PFSK-1 (cell line): ENCODE measurements around the gene SPOCD1.

ENCODE experiments used
- FOXP2 ChIP-seq: optimal IDR thresholded peaks from 2 replicates; pipeline ENCODE3; 2011; ENCODE audit warnings: borderline replicate concordance, control low read depth, inconsistent platforms; ENCODE audit not compliant: insufficient read depth; ENCODE audit errors: extremely low read length, extremely low read depth
- POLR2AphosphoS5 ChIP-seq: IDR thresholded peaks from 2 replicates; pipeline ENCODE4 v1.6.1; 2012; ENCODE audit warnings: low read depth, mild to moderate bottlenecking, control low read depth, low read length, moderate library complexity
- SIN3A ChIP-seq: IDR thresholded peaks from 2 replicates; pipeline ENCODE4 v1.6.1; 2012; ENCODE audit warnings: mild to moderate bottlenecking, low read length, moderate library complexity, borderline replicate concordance; ENCODE audit not compliant: insufficient read depth
- TAF1 ChIP-seq: IDR thresholded peaks from 2 replicates; pipeline ENCODE4 v1.6.1; 2012; ENCODE audit warnings: low read length, control low read depth, borderline replicate concordance; ENCODE audit not compliant: insufficient read depth
- TF ChIP-seq, protein P1 (sequence below), 2 experiments: IDR thresholded peaks; 2 replicates each; pipeline versions ENCODE4 v1.6.1 to v1.8.0; 2011 to 2012; ENCODE audit warnings: low read depth in 2 of 2, low read length in 2 of 2, control low read depth in 1 of 2, inconsistent platforms in 1 of 2, mild to moderate bottlenecking in 1 of 2, moderate library complexity in 1 of 2; ENCODE audit not compliant: insufficient read depth in 1 of 2

The SPOCD1 gene

DNA sequence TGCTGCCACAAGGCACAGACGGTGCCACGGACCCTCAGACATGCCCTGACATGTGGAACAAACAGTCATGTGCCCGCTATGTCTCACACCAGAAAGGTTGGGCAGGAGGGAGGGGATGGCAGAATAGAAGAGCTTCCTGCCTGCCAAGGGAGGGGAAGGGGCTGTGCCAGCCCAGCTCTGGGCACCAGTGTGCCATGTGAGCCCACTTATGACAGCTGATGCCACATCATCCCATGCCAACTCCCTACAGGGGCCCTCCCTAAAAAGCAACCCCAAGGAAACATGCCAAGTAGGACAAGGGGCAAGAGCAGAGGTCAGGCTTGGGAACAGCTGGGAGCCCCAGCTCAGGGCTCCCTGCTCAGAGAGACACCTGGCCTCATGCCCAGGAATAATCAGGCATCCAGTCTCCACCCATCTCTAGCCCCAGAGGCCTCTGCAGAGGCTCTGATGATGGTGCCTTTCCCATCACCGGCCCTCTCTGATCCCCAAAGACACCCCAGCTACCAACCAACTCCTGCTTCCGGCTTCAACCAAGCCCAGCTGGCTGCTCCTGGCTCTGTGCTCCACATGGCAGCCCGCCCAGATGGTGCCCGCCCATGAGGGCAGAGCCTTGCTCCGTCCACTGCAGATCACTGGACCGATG lies 62.0 kb downstream of the SPOCD1 start:
- no peak for TF ChIP-seq SIN3A
- no peak for TF ChIP-seq FOXP2
- TF ChIP-seq, protein P1, sequence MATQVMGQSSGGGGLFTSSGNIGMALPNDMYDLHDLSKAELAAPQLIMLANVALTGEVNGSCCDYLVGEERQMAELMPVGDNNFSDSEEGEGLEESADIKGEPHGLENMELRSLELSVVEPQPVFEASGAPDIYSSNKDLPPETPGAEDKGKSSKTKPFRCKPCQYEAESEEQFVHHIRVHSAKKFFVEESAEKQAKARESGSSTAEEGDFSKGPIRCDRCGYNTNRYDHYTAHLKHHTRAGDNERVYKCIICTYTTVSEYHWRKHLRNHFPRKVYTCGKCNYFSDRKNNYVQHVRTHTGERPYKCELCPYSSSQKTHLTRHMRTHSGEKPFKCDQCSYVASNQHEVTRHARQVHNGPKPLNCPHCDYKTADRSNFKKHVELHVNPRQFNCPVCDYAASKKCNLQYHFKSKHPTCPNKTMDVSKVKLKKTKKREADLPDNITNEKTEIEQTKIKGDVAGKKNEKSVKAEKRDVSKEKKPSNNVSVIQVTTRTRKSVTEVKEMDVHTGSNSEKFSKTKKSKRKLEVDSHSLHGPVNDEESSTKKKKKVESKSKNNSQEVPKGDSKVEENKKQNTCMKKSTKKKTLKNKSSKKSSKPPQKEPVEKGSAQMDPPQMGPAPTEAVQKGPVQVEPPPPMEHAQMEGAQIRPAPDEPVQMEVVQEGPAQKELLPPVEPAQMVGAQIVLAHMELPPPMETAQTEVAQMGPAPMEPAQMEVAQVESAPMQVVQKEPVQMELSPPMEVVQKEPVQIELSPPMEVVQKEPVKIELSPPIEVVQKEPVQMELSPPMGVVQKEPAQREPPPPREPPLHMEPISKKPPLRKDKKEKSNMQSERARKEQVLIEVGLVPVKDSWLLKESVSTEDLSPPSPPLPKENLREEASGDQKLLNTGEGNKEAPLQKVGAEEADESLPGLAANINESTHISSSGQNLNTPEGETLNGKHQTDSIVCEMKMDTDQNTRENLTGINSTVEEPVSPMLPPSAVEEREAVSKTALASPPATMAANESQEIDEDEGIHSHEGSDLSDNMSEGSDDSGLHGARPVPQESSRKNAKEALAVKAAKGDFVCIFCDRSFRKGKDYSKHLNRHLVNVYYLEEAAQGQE (IDR thresholded peaks at IDR 0.05; ENCODE audit: insufficient read depth in 1 of 2, low read depth in 2 of 2, low read length in 2 of 2) = no peak
- TF ChIP-seq POLR2AphosphoS5 = no peak
- no peak for TF ChIP-seq TAF1

DNA sequence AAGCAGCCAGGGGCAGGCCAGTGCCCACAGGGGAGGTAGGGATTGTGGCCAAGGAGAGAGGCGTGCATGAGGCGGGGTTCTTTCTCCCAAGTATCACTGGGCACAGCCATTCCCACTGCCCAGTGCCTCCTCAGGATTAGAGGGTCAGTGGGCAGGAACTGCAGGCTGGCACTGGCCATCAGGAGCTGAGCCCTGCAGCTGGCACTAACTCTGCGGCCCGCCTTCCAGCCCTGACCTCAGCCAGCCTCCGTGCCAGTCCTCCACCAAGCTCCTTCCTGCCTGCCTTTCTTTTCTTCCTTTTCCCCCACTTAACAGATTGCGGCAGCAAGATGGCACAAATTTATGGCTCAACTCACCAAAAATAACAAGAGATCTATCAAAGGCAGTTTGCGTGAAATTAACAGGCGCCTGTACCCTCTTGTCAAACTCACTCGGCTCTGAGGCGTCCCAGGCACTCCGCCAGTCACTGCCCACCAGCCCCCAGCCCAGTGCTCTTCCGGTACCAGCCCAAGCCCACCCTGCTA lies 62.8 kb downstream of the SPOCD1 start:
- TF ChIP-seq, protein P1 (IDR thresholded peaks at IDR 0.05; ENCODE audit: insufficient read depth in 1 of 2, low read depth in 2 of 2, low read length in 2 of 2) = no peak
- no peak for TF ChIP-seq TAF1
- TF ChIP-seq POLR2AphosphoS5 = no peak
- no peak for TF ChIP-seq SIN3A
- no peak for TF ChIP-seq FOXP2

DNA sequence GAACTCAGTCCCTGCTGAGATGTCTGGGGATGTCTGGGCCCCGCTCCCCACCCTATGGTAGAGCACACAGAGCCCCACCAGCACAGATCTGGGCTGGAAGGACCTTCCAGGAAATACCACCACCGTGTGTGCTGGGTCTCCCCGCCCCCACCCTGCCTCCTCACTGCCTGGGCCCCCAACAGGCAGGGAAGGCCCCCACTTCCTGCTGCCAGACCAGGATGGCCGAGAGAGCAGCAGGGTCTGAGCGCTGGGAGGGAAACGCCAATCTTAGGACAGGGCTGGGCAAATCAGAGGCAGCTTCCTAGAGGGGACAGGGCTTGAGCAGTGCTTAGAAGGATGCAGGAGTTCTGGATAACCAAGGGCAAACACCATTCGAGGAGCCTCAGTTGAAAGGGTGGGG lies 63.6 kb downstream of the SPOCD1 start:
- TF ChIP-seq, protein P1 (IDR thresholded peaks at IDR 0.05; ENCODE audit: insufficient read depth in 1 of 2, low read depth in 2 of 2, low read length in 2 of 2) = no peak
- TF ChIP-seq TAF1 (no peak), FOXP2 (no peak), POLR2AphosphoS5 (no peak), SIN3A (no peak)

DNA sequence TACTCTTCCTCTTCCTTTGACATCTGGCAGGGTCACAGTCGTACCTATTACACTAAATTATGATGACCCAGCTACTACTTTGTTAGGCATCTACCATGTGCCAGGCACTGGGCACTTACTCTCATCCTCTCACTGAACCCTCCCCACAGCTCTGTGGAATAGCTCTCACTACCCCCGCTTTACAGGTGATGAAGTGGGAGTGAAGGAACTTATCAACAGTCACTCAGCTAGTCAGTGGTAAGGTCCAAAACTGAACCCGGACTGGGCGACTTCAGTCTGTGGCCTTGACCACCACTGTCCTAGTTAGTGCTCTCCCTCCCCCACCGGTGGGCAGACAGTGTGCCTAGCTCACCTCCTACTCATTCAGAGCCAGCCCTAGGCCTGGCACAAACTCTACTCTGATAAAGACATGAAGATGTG lies 64.0 kb downstream of the SPOCD1 start:
- TF ChIP-seq SIN3A (no peak), FOXP2 (no peak)
- TF ChIP-seq, protein P1 (IDR thresholded peaks at IDR 0.05; ENCODE audit: insufficient read depth in 1 of 2, low read depth in 2 of 2, low read length in 2 of 2) = no peak
